ENCODE data around the gene RTN4RL2.

The RTN4RL2 gene

GRCh38 chr11:57513452-57513795 lies 53.1 kb downstream of the RTN4RL2 start:
- Histone ChIP-seq H2BK120ac (ENCODE audit: low read depth, low read length) (no peak overlapping the region), H4K5ac (ENCODE audit: low read length) (no peak overlapping the region), H3K4me1 (ENCODE audit: control insufficient read depth, low read depth, low read length) (no peaks in the 10 kb centered on the region), H2BK5ac (ENCODE audit: low read length) (no peak overlapping the region), H3K4ac (ENCODE audit: low read depth, low read length) (no peak overlapping the region), H3K4me3 (ENCODE audit: low read length) (no peak overlapping the region), H3K36me3 (ENCODE audit: control insufficient read depth, insufficient read depth, low read length) (no peaks in the 10 kb centered on the region), H3K9ac (ENCODE audit: low read length) (peak overlapping the region; percentile 16), H3K27me3 (ENCODE audit: insufficient read depth, low read length, poor library complexity) (no peaks in the 10 kb centered on the region), H3K23ac (ENCODE audit: low read length) (no peak overlapping the region), H3K56ac (ENCODE audit: low read length) (peak overlapping the region; percentile 56), H2BK15ac (replicated peaks; ENCODE audit: low read depth) (no peak overlapping the region), H3K18ac (ENCODE audit: low read length) (no peak overlapping the region), H3K79me1 (ENCODE audit: low read length) (peaks cover 2% of the 10 kb centered on the region), H3K4me2 (ENCODE audit: low read length) (peak overlapping the region; percentile 11), H3K79me2 (ENCODE audit: control insufficient read depth, insufficient read depth, low read length) (no peaks in the 10 kb centered on the region), H3K27ac (ENCODE audit: low read depth, low read length) (no peak overlapping the region), H4K8ac (ENCODE audit: low read depth, low read length) (no peak overlapping the region), H2AK5ac (ENCODE audit: low read length) (no peak overlapping the region)
- no peak for DNase-seq
- no CpG with 5 or more reads among the region's 1 CpG for WGBS (ENCODE audit: extremely low coverage, insufficient coverage, low lambda C conversion rate)

GRCh38 chr11:57513911-57514537 lies 53.7 kb downstream of the RTN4RL2 start:
- H3K36me3 ChIP-seq (ENCODE audit: control insufficient read depth, insufficient read depth, low read length): no peaks in the 10 kb centered on the region
- H3K4me3 ChIP-seq (ENCODE audit: low read length): peak overlapping the region; percentile 76
- WGBS (ENCODE audit: extremely low coverage, insufficient coverage, low lambda C conversion rate): no CpG with 5 or more reads among the region's 35 CpGs
- peak overlapping the region; percentile 65 for H3K18ac ChIP-seq (ENCODE audit: low read length)
- H3K79me2 ChIP-seq (ENCODE audit: control insufficient read depth, insufficient read depth, low read length): no peaks in the 10 kb centered on the region
- H2BK120ac ChIP-seq (ENCODE audit: low read depth, low read length): no peak overlapping the region
- H3K9ac ChIP-seq (ENCODE audit: low read length): peak overlapping the region; percentile 76
- H3K23ac ChIP-seq (ENCODE audit: low read length): no peak overlapping the region
- H2AK5ac ChIP-seq (ENCODE audit: low read length): no peak overlapping the region
- no peaks in the 10 kb centered on the region for H3K27me3 ChIP-seq (ENCODE audit: insufficient read depth, low read length, poor library complexity)
- H3K56ac ChIP-seq (ENCODE audit: low read length): peak overlapping the region; percentile 94
- H4K5ac ChIP-seq (ENCODE audit: low read length): no peak overlapping the region
- no peak overlapping the region for H2BK5ac ChIP-seq (ENCODE audit: low read length)
- no peaks in the 10 kb centered on the region for H3K4me1 ChIP-seq (ENCODE audit: control insufficient read depth, low read depth, low read length)
- peak overlapping the region; percentile 94 for H3K4me2 ChIP-seq (ENCODE audit: low read length)
- no peak overlapping the region for H4K8ac ChIP-seq (ENCODE audit: low read depth, low read length)
- no peak overlapping the region for H3K27ac ChIP-seq (ENCODE audit: low read depth, low read length)
- H2BK15ac ChIP-seq (replicated peaks; ENCODE audit: low read depth): no peak overlapping the region
- H3K79me1 ChIP-seq (ENCODE audit: low read length): peaks cover 2% of the 10 kb centered on the region
- no peak overlapping the region for H3K4ac ChIP-seq (ENCODE audit: low read depth, low read length)
- peak; percentile 64 for DNase-seq

- peak overlapping the region; percentile 22 for H3K4ac ChIP-seq (ENCODE audit: low read depth, low read length)
- H3K27me3 ChIP-seq (ENCODE audit: insufficient read depth, low read length, poor library complexity): no peaks in the 10 kb centered on the region
- no peak overlapping the region for H2BK120ac ChIP-seq (ENCODE audit: low read depth, low read length)
- peak overlapping the region; percentile 76 for H3K9ac ChIP-seq (ENCODE audit: low read length)
- WGBS (ENCODE audit: extremely low coverage, insufficient coverage, low lambda C conversion rate): no CpG with 5 or more reads among the region's 57 CpGs
- no peak overlapping the region for H3K23ac ChIP-seq (ENCODE audit: low read length)
- peak overlapping the region; percentile 76 for H3K4me3 ChIP-seq (ENCODE audit: low read length)
- no peak overlapping the region for H2BK15ac ChIP-seq (replicated peaks; ENCODE audit: low read depth)
- no peak overlapping the region for H3K27ac ChIP-seq (ENCODE audit: low read depth, low read length)
- H3K18ac ChIP-seq (ENCODE audit: low read length): peak overlapping the region; percentile 77
- peak overlapping the region; percentile 94 for H3K56ac ChIP-seq (ENCODE audit: low read length)
- no peaks in the 10 kb centered on the region for H3K4me1 ChIP-seq (ENCODE audit: control insufficient read depth, low read depth, low read length)
- H3K79me2 ChIP-seq (ENCODE audit: control insufficient read depth, insufficient read depth, low read length): no peaks in the 10 kb centered on the region
- H2AK5ac ChIP-seq (ENCODE audit: low read length): no peak overlapping the region
- peak; percentile 70 for DNase-seq
- H4K5ac ChIP-seq (ENCODE audit: low read length): no peak overlapping the region
- H3K79me1 ChIP-seq (ENCODE audit: low read length): peaks cover 2% of the 10 kb centered on the region
- H3K36me3 ChIP-seq (ENCODE audit: control insufficient read depth, insufficient read depth, low read length): no peaks in the 10 kb centered on the region
- H3K4me2 ChIP-seq (ENCODE audit: low read length): peak overlapping the region; percentile 94
- no peak overlapping the region for H2BK5ac ChIP-seq (ENCODE audit: low read length)
- no peak overlapping the region for H4K8ac ChIP-seq (ENCODE audit: low read depth, low read length)
Measured at GRCh38 chr11:57514538-57515331, 54.4 kb downstream of the RTN4RL2 start.

- Histone ChIP-seq H3K4me1 (ENCODE audit: control insufficient read depth, low read depth, low read length) (no peaks in the 10 kb centered on the region), H3K18ac (ENCODE audit: low read length) (peak within 1 kb of the TSS; percentile 77), H3K56ac (ENCODE audit: low read length) (peak within 1 kb of the TSS; percentile 94), H2AK5ac (ENCODE audit: low read length) (no peak within 1 kb of the TSS), H2BK120ac (ENCODE audit: low read depth, low read length) (no peak within 1 kb of the TSS), H3K4me3 (ENCODE audit: low read length) (peak within 1 kb of the TSS; percentile 76), H3K23ac (ENCODE audit: low read length) (no peak within 1 kb of the TSS), H3K36me3 (ENCODE audit: control insufficient read depth, insufficient read depth, low read length) (no peaks in the 10 kb centered on the region), H4K5ac (ENCODE audit: low read length) (no peak within 1 kb of the TSS), H2BK15ac (replicated peaks; ENCODE audit: low read depth) (no peak within 1 kb of the TSS), H3K79me2 (ENCODE audit: control insufficient read depth, insufficient read depth, low read length) (no peaks in the 10 kb centered on the region), H3K79me1 (ENCODE audit: low read length) (peaks cover 2% of the 10 kb centered on the region), H2BK5ac (ENCODE audit: low read length) (no peak within 1 kb of the TSS), H3K9ac (ENCODE audit: low read length) (peak within 1 kb of the TSS; percentile 76), H3K4ac (ENCODE audit: low read depth, low read length) (peak within 1 kb of the TSS; percentile 22), H3K4me2 (ENCODE audit: low read length) (peak within 1 kb of the TSS; percentile 94), H3K27me3 (ENCODE audit: insufficient read depth, low read length, poor library complexity) (no peaks in the 10 kb centered on the region), H3K27ac (ENCODE audit: low read depth, low read length) (no peak within 1 kb of the TSS), H4K8ac (ENCODE audit: low read depth, low read length) (no peak within 1 kb of the TSS)
- no peak for DNase-seq
- no CpG with 5 or more reads among the region's 66 CpGs for WGBS (ENCODE audit: extremely low coverage, insufficient coverage, low lambda C conversion rate)
Measured at GRCh38 chr11:57515332-57516060, 55.2 kb downstream of the RTN4RL2 start, which contains the start of gene SLC43A1. Gene SLC43A1, minus strand, starts transcription at chr11:57515702. Its CDS starts 1,591 bp downstream, at chr11:57514111.

- Histone ChIP-seq H3K27ac (ENCODE audit: low read depth, low read length) (no peak overlapping the region), H3K27me3 (ENCODE audit: insufficient read depth, low read length, poor library complexity) (no peaks in the 10 kb centered on the region)
- no CpG with 5 or more reads among the region's 5 CpGs for WGBS (ENCODE audit: extremely low coverage, insufficient coverage, low lambda C conversion rate)
Measured at GRCh38 chr11:57516061-57516443, 55.7 kb downstream of the RTN4RL2 start.

More at GRCh38 chr11:57516061-57516443, 55.7 kb downstream of the RTN4RL2 start:
- Histone ChIP-seq H2BK15ac (replicated peaks; ENCODE audit: low read depth) (no peak overlapping the region), H2AK5ac (ENCODE audit: low read length) (no peak overlapping the region), H3K79me1 (ENCODE audit: low read length) (peaks cover 2% of the 10 kb centered on the region), H3K4me1 (ENCODE audit: control insufficient read depth, low read depth, low read length) (no peaks in the 10 kb centered on the region), H4K5ac (ENCODE audit: low read length) (no peak overlapping the region), H3K23ac (ENCODE audit: low read length) (no peak overlapping the region), H2BK5ac (ENCODE audit: low read length) (no peak overlapping the region), H3K4ac (ENCODE audit: low read depth, low read length) (no peak overlapping the region), H3K36me3 (ENCODE audit: control insufficient read depth, insufficient read depth, low read length) (no peaks in the 10 kb centered on the region), H3K4me2 (ENCODE audit: low read length) (peak overlapping the region; percentile 94), H3K79me2 (ENCODE audit: control insufficient read depth, insufficient read depth, low read length) (no peaks in the 10 kb centered on the region), H3K9ac (ENCODE audit: low read length) (peak overlapping the region; percentile 76), H2BK120ac (ENCODE audit: low read depth, low read length) (no peak overlapping the region), H3K56ac (ENCODE audit: low read length) (peak overlapping the region; percentile 94), H3K4me3 (ENCODE audit: low read length) (peak overlapping the region; percentile 76), H3K18ac (ENCODE audit: low read length) (no peak overlapping the region), H4K8ac (ENCODE audit: low read depth, low read length) (no peak overlapping the region)
- DNase-seq: no peak
